Renal pelvis (tissue), 4 donors: ENCODE measurements around the gene ANKK1. TPM values are rescaled to one million over a fixed set of nuclear protein-coding genes. Genes with fewer than 3 reads are reported as not detected.
A peak's percentile ranks its signal among the peaks of the same experiment; 100 is the strongest.

ENCODE experiments used
- DNase-seq: peaks from one replicate; pipeline ENCODE4 v3.0.0-alpha.2; 2013
- polyA plus RNA-seq, 3 donors: library from polyadenylated mRNA; unstranded; fragments of 120-200 nt; gene quantifications; one replicate each; pipeline ENCODE4 v1.2.1, GENCODE V29; 2013; ENCODE audit not compliant: insufficient read length in 3 of 3

Gene ANKK1
- polyA plus RNA-seq, 3 donors: 0.33 to 0.89 (median 0.88) TPM

DNA sequence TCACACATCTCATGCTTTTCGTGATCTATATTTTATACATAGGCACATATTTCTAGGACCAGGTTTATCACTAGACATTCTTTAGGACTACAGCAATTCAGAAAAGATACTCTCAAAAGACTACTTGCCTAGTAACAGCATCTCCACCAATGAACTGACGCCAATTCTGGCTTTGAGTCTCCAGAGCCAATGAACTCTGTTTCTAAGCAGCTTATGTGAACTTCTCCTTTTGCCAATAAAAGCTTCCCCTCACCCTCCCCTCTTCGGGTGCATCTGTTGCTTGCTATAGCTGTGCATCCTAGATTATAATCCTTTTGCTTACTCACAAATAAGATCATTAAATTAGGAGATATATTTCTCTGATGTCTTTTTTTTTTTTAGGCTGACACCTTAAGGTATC, 11.4 kb upstream of the ANKK1 start:
- DNase-seq: peak; percentile 8

DNA sequence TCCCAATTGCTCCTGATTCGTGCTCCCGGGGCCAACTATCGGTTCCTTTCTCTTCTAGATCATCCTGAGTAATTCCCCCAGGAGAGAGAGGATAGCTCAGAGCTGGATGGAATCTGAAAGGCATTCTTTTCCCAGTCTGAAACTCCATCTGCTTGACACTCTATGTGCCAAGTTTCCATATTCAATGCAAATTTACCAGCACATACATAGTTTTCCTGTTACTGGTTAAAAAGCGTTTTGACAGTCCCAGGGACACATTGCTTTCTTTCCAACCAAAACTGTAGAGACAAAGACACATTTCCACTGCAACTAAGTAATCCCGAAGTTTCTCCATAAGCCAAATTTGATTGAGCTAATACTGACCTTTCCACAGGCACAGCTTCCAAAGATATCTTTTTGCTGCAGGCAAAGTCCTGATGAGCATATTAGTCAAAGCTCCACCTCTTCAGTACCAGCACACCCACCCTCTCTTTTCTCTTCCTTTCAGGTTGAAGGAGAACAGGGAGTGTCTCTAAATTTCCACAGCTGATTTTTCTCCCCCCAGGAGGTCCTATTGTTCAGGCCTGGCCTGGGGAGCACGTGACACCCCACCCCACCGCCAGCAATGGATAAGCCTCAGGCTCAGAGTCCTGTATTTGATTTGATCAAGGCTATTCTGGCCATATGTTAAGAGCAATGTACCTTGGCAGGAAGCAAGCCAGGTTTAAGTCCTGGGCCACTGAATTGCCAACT, 9.7 kb upstream of the ANKK1 start:
- DNase-seq: no peak

GRCh38 chr11:113378692-113379091, 8.9 kb upstream of the ANKK1 start:
- DNase-seq: no peak

- no peak for DNase-seq
These were observed 5.5 kb upstream of the ANKK1 start for GRCh38 chr11:113382121-113382520.

DNA sequence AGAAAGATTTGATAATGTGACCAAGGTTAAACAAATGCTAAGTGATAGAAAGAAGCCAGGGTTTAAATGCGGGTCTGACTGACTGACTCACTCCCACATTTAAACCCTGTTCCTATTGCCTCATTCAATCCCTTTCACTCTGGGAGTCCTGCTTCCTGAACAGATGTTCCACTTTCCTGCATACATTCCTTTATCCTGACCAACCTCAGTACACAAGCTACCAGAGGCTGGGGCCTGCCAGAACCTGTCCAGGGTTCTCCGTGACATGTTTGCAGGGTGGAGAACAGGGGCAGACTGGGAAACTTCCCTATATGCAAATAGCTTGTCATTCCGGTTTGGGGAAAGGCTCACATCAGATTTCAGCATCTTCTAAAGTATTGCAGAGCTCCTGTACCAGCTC, 3.0 kb upstream of the ANKK1 start:
- peak; percentile 9 for DNase-seq

DNA sequence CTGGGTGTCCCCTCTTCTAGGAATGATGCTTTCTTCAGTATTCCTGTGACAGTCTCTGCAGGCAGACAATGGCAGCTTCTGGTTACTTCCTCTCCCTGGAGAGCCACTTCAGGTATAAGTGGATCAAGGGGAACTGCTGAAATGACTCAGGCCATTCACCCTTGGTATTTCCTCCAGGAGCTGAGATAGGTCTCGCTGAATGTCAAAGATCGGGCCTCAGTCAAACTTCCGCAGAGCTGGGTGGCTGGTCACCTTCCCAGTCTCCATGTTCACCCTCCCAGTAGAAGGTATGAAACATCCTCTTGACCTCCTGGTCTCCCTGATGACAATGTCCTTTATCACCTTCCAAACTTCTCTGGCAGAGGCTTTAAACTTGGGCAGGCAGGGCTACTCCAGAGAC, 1.8 kb upstream of the ANKK1 start:
- DNase-seq: no peak

DNA sequence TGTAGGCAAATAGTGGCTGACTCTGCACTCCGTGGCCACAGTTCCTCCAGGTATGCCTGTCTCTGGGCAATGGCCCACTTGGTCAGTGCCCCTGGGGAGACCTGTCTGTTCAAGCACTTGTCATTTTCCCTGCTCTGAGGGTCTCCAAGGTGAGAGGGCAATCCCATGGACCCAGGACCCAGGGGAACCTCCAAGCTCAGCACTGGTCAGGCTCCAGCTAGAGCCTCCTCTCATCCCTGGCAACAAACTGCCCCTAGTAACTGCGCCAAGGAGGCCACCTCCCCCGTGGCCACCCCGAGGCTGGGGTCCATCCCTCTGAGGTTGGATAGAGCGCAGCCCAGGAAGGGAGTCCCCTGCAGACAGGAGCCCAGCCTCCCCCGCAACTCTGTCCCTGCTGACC, 713 bp upstream of the ANKK1 start:
- no peak for DNase-seq

GRCh38 chr11:113389272-113389671, 1.7 kb downstream of the ANKK1 start:
- DNase-seq: peak; percentile 5

DNA sequence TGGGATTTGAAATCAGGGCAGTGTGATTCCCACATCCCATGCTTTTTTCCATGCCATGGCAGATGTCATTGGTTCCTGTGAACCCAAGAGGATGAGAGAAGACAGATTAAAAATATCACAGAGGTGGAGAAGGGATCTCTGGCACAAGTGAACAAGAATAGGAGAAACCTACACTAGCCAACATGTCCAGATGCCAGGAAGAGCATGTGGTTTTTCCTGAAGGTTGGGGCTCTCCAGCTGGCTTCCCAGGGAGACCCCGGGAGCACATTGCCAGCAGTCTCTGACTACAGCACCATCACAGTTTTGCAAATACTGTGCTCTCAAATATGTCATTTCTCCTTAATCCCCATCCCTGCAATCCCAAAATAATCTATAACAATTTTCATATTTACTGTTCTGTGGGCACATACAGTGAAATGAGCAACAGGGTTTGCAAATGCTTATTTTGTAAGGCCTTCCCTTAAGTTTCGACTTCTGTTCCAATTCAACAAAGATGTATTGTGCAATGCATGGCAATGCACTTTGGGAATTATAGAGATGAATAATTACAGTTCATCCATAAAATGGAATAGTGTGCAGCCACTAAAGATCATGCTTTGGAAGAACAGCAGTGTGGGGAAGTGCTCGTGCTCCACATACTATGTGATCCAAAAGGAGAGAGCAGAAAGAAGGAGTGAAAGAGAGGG, 4.8 kb downstream of the ANKK1 start:
- no peak for DNase-seq

DNA sequence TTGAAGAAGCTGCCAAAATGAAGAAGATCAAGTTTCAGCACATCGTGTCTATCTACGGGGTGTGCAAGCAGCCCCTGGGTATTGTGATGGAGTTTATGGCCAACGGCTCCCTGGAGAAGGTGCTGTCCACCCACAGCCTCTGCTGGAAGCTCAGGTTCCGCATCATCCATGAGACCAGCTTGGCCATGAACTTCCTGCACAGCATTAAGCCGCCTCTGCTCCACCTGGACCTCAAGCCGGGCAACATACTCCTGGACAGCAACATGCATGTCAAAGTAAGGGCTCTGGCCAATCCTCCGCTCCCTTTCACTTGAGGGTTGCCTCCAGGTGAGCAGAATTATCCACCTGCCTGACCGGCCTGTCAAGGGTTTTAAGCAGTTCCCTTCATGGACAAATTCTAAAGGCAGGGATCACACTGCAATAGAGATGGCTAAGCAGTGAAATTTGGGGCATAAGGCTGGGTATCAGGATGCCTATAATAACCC, 6.0 kb downstream of the ANKK1 start:
- no peak for DNase-seq

DNA sequence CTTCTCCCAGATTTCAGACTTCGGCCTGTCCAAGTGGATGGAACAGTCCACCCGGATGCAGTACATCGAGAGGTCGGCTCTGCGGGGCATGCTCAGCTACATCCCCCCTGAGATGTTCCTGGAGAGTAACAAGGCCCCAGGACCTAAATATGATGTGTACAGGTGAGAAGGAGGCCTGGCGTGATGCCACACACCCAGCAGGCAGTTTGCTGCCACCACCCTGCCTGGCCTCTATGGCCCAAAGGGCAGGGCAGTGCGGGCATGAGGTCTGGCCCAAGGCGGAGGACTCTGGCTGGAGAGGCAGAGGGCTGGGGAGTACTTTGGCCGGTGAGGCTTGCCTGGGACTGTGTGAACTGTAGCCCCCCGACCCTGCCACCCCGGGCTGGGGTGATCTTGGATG, 7.3 kb downstream of the ANKK1 start:
- DNase-seq: no peak

- no peak for DNase-seq
These were observed 8.3 kb downstream of the ANKK1 start for GRCh38 chr11:113395782-113396336.

DNA sequence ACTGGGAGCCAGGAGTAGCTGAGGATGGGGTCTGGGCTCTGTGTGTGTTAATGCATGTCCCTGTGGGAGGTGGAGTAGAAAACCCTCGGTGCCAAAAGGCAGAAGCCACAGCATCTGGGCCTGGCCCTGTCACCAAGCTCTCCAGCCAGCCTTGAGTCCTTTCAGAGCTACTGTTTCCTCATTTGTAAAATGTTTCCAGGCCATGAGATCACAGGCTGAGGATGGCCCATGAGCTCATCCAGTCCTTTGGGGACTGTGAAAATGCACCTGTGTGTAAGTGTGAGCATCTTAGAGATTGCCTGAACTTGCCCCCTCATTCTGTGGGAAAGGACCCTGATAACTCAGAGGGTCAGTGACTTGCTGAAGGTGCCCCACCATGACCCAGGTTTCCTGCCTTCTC, 9.1 kb downstream of the ANKK1 start:
- DNase-seq: no peak

- no peak for DNase-seq
These were observed 9.6 kb downstream of the ANKK1 start for GRCh38 chr11:113397212-113397611.

DNA sequence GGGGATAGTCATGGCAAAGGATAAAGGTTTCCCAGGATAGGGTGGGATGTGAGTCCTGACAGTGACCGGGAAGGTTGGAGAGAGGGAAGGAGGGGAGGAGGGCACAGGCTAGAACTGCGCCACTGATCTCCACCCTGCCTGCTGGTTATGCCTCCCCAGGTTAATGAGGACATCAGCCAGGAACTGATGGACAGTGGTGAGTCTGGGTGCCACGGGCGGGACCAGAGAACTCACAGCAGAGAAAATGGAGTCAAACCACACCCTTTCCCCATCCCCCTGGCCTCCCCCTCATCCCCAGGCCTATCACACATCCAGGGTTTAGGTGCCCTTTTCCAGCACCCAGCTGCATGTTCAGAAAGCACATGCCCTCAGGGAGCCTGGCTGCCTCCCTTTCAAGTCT, 10.2 kb downstream of the ANKK1 start:
- DNase-seq: no peak

- DNase-seq: no peak
These were observed 11.3 kb downstream of the ANKK1 start for GRCh38 chr11:113398669-113399430.

- no peak for DNase-seq
These were observed 13.2 kb downstream of the ANKK1 start for GRCh38 chr11:113400631-113401230.

DNA sequence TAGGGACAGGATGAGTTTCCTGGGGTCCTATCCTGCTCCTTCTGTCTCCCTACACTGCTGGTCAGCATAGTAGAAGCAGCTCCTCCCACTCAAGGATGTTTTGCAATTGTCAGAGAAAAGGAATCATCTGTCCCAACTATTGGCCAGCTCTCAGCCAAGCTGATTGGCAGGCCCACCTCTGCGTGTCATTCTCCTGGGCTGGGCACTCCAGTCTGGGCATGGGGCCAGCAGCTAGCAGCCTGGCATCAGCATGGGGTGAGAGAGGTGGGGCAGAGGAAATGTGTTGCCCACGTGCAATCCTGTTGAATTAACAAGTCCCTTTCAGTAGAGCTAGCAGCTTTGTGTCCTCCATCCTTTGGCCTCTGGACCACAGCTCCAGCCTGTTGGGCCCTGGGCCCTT, 14.1 kb downstream of the ANKK1 start:
- DNase-seq: peak; percentile 9

- no peak for DNase-seq
These were observed 17.4 kb downstream of the ANKK1 start for GRCh38 chr11:113404859-113405430.

DNA sequence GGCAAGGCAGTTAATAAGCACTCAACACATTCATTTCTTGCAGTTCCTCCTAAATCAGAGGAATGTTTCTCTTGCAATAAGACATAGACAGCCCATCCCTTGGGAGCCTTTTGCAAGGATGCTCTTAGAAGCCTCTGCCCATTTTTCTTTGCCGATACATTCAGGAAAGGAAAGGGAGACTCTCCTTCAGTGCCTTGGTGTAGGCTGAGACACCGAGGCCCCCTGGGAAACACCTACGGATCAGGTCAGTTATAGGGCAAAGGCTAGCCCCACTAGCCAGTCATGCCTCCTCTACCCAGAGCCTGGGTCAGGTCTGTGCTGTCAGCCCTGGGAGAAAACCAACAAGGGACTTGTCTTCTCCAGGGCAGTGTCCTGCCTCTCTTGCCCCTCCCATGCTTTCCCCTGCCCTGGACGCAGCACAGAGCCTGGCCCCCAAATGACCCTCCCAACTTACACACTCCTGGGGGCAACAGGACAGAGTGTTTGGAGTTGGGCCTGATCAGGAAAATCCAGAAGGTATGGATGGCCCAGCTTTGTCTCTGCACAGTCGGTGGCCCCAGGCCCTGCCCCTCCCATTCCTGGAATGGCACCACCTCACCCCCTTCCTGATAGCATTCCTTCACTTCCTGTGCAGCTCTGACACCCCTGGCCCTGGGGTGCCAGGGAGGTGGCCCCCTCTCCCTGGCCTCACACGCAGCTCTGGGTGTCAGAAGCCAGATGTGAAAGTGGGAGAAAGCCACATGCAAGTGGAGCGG, 18.3 kb downstream of the ANKK1 start:
- no peak for DNase-seq

GRCh38 chr11:113407163-113407562, 19.6 kb downstream of the ANKK1 start:
- DNase-seq: no peak
